ENCODE results near the gene REELD1.

- TF ChIP-seq CTCF (conservative IDR thresholded peaks at IDR 0.05 in 1 of 2, IDR thresholded peaks at IDR 0.05 in 1 of 2; ENCODE audit: extremely low read depth in 1 of 2, insufficient read depth in 1 of 2, low read depth in 1 of 2, low read length in 2 of 2): no peak
- no peak for TF ChIP-seq EZH2 (IDR thresholded peaks at IDR 0.05; ENCODE audit: borderline replicate concordance, low read length)
Observed at GRCh38 chr4:146193628-146194027, 20.7 kb upstream of the REELD1 start.

Measured in mammary epithelial cell (primary cell).